HG03521 (cell line): Measurements from ENCODE around the gene HIVEP3.
"Not testable (repeated sequence)": the region's sequence is repeated elsewhere in the genome, so short reads cannot be mapped to it uniquely, and the experiment has no call there.

Experiments used
- ATAC-seq: cut with Tn5 transposase; IDR thresholded peaks from one replicate; pipeline ENCODE4 v1.9.1; 2021; ENCODE audit warnings: mild to moderate bottlenecking, moderate library complexity; ENCODE audit not compliant: unreplicated experiment

The HIVEP3 gene

GRCh38 chr1:41924911-41925310, 6.2 kb upstream of the HIVEP3 start:
- ATAC-seq: no peak

GRCh38 chr1:41921271-41921670, 2.5 kb upstream of the HIVEP3 start:
- not testable (repeated sequence) for ATAC-seq

GRCh38 chr1:41920658-41921057, 1.9 kb upstream of the HIVEP3 start:
- ATAC-seq: no peak

- ATAC-seq: peak; percentile 48
Observed at GRCh38 chr1:41919764-41920397, 1.2 kb upstream of the HIVEP3 start.

GRCh38 chr1:41919131-41919530, 409 bp upstream of the HIVEP3 start:
- no peak for ATAC-seq

GRCh38 chr1:41917835-41918449, 780 bp downstream of the HIVEP3 start:
- ATAC-seq: no peak

- ATAC-seq: no peak
Observed at GRCh38 chr1:41917076-41917475, 1.6 kb downstream of the HIVEP3 start.

GRCh38 chr1:41915786-41916571, 2.7 kb downstream of the HIVEP3 start:
- no peak for ATAC-seq

- ATAC-seq: no peak
Observed at GRCh38 chr1:41914516-41914915, 4.2 kb downstream of the HIVEP3 start.

- no peak for ATAC-seq
Observed at GRCh38 chr1:41913014-41913413, 5.7 kb downstream of the HIVEP3 start.

- no peak for ATAC-seq
Observed at GRCh38 chr1:41908288-41908895, 10.3 kb downstream of the HIVEP3 start.

- no peak for ATAC-seq
Observed at GRCh38 chr1:41907446-41907845, 11.3 kb downstream of the HIVEP3 start.

GRCh38 chr1:41906943-41907342, 11.8 kb downstream of the HIVEP3 start:
- no peak for ATAC-seq

- no peak for ATAC-seq
Observed at GRCh38 chr1:41905093-41905675, 13.5 kb downstream of the HIVEP3 start.

- no peak for ATAC-seq
Observed at GRCh38 chr1:41902664-41903063, 16.1 kb downstream of the HIVEP3 start.

GRCh38 chr1:41902159-41902577, 16.6 kb downstream of the HIVEP3 start:
- ATAC-seq: no peak

- no peak for ATAC-seq
Observed at GRCh38 chr1:41901551-41901950, 17.2 kb downstream of the HIVEP3 start.

GRCh38 chr1:41900603-41901444, 17.9 kb downstream of the HIVEP3 start:
- no peak for ATAC-seq

GRCh38 chr1:41898191-41898713, 20.5 kb downstream of the HIVEP3 start:
- no peak for ATAC-seq

- no peak for ATAC-seq
Observed at GRCh38 chr1:41895552-41895951, 23.2 kb downstream of the HIVEP3 start.
